OCI-LY7 (cell line): ENCODE results near the gene TNXB.

Experiments
- CTCF ChIP-seq: fragments of 200-600 bp; sonication (generic); conservative IDR thresholded peaks from 2 replicates; pipeline ENCODE4 v1.5.1; 2014; ENCODE audit warnings: mild to moderate bottlenecking, antibody characterized with exemption, low read length, moderate library complexity, mixed read lengths
- EZH2phosphoT487 ChIP-seq: fragments of 200-600 bp; sonication (generic); IDR thresholded peaks from 2 replicates; pipeline ENCODE4 v1.6.1; 2018; ENCODE audit warnings: low read depth, borderline replicate concordance, mild to moderate bottlenecking, mixed run types, antibody characterized with exemption, low read length, moderate library complexity, mixed read lengths

- TF ChIP-seq CTCF, result no peak
- TF ChIP-seq EZH2phosphoT487, result no peak
Observed at GRCh38 chr6:32060966-32061655, 48.0 kb downstream of the TNXB start.
